OCI-LY3 (cell line): ENCODE measurements around the gene PTPRU.

Experiments
- H2AFZ ChIP-seq: fragments of 200-600, 300-600 bp; shearing (Covaris generic); 2 replicates; pipeline ENCODE4 v1.6.0; 2014; ENCODE audit warnings: antibody characterized with exemption, low read depth, low read length
- H3K27ac ChIP-seq: fragments of 200-600, 300-600 bp; sonication (generic); 2 replicates; pipeline ENCODE4 v1.5.1; 2014; ENCODE audit warnings: mild to moderate bottlenecking, low read length, moderate library complexity, mixed read lengths
- H3K27me3 ChIP-seq: fragments of 200-600, 300-600 bp; sonication (generic); 2 replicates; pipeline ENCODE4 v1.6.1; 2014; ENCODE audit warnings: low read depth, low read length, mixed read lengths
- H3K36me3 ChIP-seq: fragments of 200-600, 300-600 bp; sonication (generic); replicated peaks from 2 replicates; pipeline ENCODE3; 2014; ENCODE audit warnings: low read depth, low read length, mixed read lengths
- H3K4me1 ChIP-seq: fragments of 300-600, 200-600 bp; sonication (generic); 2 replicates; pipeline ENCODE4 v1.6.1; 2014; ENCODE audit warnings: low read length, mixed read lengths
- H3K4me2 ChIP-seq: fragments of 200-600, 300-600 bp; sonication (generic); 2 replicates; pipeline ENCODE4 v1.6.1; 2014; ENCODE audit warnings: low read length, mixed read lengths
- H3K4me3 ChIP-seq: fragments of 300-600, 200-600 bp; sonication (generic); 2 replicates; pipeline ENCODE4 v1.5.1; 2014; ENCODE audit warnings: antibody characterized with exemption, mild to moderate bottlenecking, low read length, moderate library complexity
- H3K79me2 ChIP-seq: fragments of 300-600, 200-600 bp; shearing (Covaris generic); 2 replicates; pipeline ENCODE4 v1.6.1; 2014; ENCODE audit warnings: mild to moderate bottlenecking, low read length, mixed read lengths
- H3K9ac ChIP-seq: fragments of 300-600, 200-600 bp; shearing (Covaris generic); 2 replicates; pipeline ENCODE4 v1.6.0; 2014; ENCODE audit warnings: mild to moderate bottlenecking, low read length, moderate library complexity
- H3K9me3 ChIP-seq: fragments of 200-600, 300-600 bp; shearing (Covaris generic); 2 replicates; pipeline ENCODE4 v1.6.1; 2014; ENCODE audit warnings: low read length, mixed read lengths; ENCODE audit not compliant: insufficient read depth
- H4K20me1 ChIP-seq: fragments of 200-600, 300-600 bp; sonication (generic); 2 replicates; pipeline ENCODE4 v1.6.1; 2016; ENCODE audit warnings: low read length, mixed read lengths; ENCODE audit not compliant: insufficient read depth
- CTCF ChIP-seq: fragments of 200-600, 300-600 bp; sonication (generic); IDR thresholded peaks from 2 replicates; pipeline ENCODE4 v1.5.1; 2014; ENCODE audit warnings: antibody characterized with exemption, low read length, low read depth
- EZH2phosphoT487 ChIP-seq: fragments of 200-600 bp; shearing (Covaris generic); IDR thresholded peaks from 2 replicates; pipeline ENCODE4 v1.6.1; 2018; ENCODE audit warnings: antibody characterized with exemption, mixed run types, low read depth

PTPRU gene

GRCh38 chr1:29290414-29290985, 54.2 kb downstream of the PTPRU start:
- Histone ChIP-seq H3K9me3 (no peaks in the 10 kb centered on the region), H3K4me1 (no peaks in the 10 kb centered on the region), H4K20me1 (no peaks in the 10 kb centered on the region), H3K36me3 (no peaks in the 10 kb centered on the region), H3K4me2 (no peak overlapping the region), H3K9ac (no peak overlapping the region), H3K4me3 (no peak overlapping the region), H2AFZ (no peak overlapping the region), H3K27me3 (no peaks in the 10 kb centered on the region), H3K27ac (no peak overlapping the region), H3K79me2 (no peaks in the 10 kb centered on the region)
- TF ChIP-seq CTCF (no peak), EZH2phosphoT487 (no peak)

DNA sequence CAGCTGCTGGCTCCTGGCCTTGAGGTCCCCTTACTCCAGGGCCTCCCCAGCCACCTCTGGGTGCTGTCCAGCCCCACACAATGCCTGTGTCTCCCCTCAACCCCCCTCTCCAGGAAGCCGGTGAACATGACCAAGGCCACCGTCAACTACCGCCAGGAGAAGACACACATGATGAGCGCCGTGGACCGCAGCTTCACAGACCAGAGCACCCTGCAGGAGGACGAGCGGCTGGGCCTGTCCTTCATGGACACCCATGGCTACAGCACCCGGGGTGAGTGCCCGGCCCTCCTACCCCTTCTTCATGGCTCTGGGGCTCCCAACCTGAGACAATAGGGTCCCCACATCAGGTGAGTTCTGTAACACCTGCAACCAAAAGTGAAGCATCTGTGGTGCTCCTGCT, 55.4 kb downstream of the PTPRU start:
- H3K4me1 ChIP-seq, result no peaks in the 10 kb centered on the region
- no peak overlapping the region for H3K4me2 ChIP-seq
- no peaks in the 10 kb centered on the region for H4K20me1 ChIP-seq
- no peak overlapping the region for H2AFZ ChIP-seq
- H3K27me3 ChIP-seq, result no peaks in the 10 kb centered on the region
- TF ChIP-seq EZH2phosphoT487 (no peak), CTCF (no peak)
- H3K9me3 ChIP-seq, result no peaks in the 10 kb centered on the region
- H3K9ac ChIP-seq, result no peak overlapping the region
- H3K36me3 ChIP-seq, result no peaks in the 10 kb centered on the region
- H3K4me3 ChIP-seq, result no peak overlapping the region
- H3K79me2 ChIP-seq, result no peaks in the 10 kb centered on the region
- H3K27ac ChIP-seq, result no peak overlapping the region

- Histone ChIP-seq H3K27me3 (no peaks in the 10 kb centered on the region), H3K4me3 (no peak overlapping the region), H3K79me2 (no peaks in the 10 kb centered on the region), H3K9ac (no peak overlapping the region), H3K4me1 (no peaks in the 10 kb centered on the region), H3K36me3 (no peaks in the 10 kb centered on the region), H3K27ac (no peak overlapping the region), H4K20me1 (no peaks in the 10 kb centered on the region), H2AFZ (no peak overlapping the region), H3K9me3 (no peaks in the 10 kb centered on the region), H3K4me2 (no peak overlapping the region)
- no peak for TF ChIP-seq EZH2phosphoT487
- no peak for TF ChIP-seq CTCF
These were observed 56.0 kb downstream of the PTPRU start for GRCh38 chr1:29292344-29292743.

GRCh38 chr1:29297450-29297849, 61.1 kb downstream of the PTPRU start:
- Histone ChIP-seq H3K4me2 (no peak overlapping the region), H3K27me3 (no peaks in the 10 kb centered on the region), H3K4me1 (no peaks in the 10 kb centered on the region), H3K27ac (no peak overlapping the region), H3K79me2 (no peaks in the 10 kb centered on the region), H3K9ac (no peak overlapping the region), H4K20me1 (no peaks in the 10 kb centered on the region), H2AFZ (no peak overlapping the region), H3K9me3 (no peaks in the 10 kb centered on the region), H3K4me3 (no peak overlapping the region), H3K36me3 (no peaks in the 10 kb centered on the region)
- TF ChIP-seq CTCF (no peak), EZH2phosphoT487 (no peak)
